NOMO-1 treated with DMSO at 0.1 percent for 48 hours (cell line): ENCODE measurements around the gene RC3H1.
A peak's percentile ranks its signal among the peaks of the same experiment; 100 is the strongest.
"Not testable (repeated sequence)": the region's sequence is repeated elsewhere in the genome, so short reads cannot be mapped to it uniquely, and the experiment has no call there.

Experiments
- DNase-seq: peaks from one replicate; lab custom pipeline; 2025; ENCODE audit not compliant: unreplicated experiment; lab: John Stamatoyannopoulos, UW

RC3H1 gene

DNA sequence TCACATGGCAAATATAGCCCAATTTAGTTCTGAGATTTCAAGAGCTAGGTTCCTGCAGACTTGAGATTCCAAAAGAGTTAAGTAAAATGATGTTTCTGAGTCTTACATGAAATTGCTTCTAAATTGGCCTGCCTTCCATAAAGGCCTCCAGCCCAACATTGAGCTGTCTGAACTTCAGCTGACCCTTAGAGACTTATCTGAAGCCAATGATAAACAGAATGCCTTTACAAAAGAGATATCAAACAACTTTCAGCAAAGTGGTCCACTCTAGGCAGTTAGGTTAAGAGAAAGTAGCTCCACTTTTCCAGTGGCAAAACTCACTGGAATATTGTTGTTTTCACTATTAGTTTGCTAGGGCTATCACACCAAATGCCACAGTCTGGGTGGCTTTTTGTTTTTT, 6.3 kb upstream of the RC3H1 start:
- no peak for DNase-seq

DNA sequence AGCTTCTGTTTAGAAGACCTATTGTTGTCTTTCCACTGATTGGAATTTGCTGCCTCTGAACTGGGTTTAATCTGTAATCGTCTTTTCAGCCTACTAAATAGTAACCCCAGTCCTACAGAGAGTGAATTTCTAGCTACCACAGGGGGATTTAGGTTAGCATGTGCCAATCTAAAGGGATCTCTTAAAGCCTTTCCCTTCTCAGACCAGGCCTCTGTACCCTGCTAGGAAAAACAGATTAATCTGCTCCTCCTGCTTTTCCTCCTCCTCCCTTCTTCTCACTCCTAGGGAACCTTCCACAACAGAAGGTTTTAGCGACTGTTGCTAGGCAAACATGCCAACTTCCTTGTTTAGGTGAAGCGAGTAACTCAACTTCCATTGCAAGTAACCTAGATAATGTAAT, 1.3 kb upstream of the RC3H1 start:
- DNase-seq: peak; percentile 57

DNA sequence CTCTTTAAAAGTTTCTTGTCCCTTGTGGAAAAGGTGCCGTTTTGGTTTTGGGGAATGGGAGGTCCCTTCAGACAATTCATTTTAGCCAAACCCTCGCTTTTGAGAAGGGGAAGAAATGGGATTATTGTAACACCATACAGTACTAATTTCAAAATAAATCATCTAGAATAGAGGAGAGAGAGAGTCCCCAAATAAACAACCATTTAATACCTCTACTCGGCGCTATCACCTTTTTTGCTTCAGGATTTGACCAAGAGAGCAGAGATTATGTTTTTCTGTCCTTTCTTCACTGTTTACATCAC, 770 bp upstream of the RC3H1 start:
- no peak for DNase-seq

DNA sequence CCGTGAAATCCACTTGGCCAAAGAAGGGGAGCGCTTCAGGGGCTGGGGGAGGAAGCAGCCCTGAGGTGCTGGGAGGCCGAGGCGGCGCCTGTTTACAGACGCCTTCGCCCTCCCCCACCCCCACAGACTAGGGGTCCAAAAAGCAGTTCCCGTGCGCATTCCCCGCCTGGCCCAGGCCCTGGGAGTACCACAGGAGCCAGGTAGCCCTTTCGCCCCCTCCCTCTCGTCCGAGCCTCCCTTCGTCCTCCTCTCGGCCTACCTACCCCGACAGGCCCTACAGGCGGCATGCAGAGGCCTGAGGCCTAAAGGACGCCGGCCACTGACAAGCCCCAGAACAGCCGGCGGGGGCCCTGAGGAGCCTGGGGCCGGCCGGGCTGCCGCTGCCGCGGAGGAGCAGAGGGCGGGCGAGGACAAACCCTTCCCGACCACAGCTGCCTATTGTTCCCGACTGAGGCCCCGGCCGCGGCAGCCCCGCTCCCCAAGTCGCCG, 522 bp downstream of the RC3H1 start:
- DNase-seq: peak; percentile 45

DNA sequence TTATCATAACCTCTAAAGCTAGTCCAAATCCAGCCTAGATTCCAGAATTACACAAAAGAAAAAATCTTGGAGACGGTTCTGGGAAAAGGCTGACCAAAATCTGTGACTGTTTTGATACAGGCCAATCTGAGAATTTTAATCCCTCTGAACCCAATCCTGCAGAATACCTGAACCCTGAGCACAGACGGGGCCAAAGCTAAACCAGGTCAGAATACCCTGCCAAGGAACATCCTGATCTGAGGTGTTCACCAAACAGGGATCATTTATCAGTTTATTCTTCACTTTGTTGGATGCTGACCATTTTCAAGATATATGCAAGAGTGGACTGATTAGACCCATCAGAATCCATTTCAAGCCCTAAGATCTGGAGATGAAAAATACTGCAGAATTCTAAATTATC, 3.6 kb downstream of the RC3H1 start:
- DNase-seq: no peak

DNA sequence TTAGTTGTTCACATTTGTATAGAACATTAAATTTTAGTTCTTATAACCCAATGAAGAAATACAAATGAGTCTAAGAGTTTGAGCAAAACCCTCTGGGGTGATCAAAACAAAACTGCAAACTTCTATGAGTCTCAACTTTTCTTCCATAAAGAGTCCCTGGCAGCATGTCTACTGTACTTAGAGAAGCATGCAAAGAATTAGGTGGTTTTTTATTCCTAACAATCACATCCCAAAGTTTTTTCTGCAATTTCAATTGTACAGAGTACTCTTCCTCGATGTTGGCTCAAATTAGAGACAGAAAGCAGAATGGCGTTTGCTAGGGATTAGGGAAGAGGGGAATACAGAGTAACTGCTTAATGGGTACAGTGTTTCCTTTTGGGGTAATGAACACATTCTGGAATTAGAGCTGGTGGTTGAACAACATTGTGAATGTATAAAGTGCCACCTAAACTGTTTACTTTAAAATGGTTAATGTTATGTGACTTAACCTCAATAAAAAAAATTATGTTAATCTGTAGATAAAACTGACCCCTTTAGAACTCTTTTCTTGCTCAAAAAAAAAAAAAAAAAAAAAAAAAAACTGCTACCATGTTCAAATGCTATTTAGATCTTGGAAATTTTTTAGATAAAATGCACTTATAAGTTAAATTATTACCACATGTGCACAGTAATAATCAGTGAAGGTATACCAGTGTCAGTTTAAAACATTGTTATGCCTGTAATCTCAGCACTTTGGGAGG, 4.8 kb downstream of the RC3H1 start:
- DNase-seq: no peak

DNA sequence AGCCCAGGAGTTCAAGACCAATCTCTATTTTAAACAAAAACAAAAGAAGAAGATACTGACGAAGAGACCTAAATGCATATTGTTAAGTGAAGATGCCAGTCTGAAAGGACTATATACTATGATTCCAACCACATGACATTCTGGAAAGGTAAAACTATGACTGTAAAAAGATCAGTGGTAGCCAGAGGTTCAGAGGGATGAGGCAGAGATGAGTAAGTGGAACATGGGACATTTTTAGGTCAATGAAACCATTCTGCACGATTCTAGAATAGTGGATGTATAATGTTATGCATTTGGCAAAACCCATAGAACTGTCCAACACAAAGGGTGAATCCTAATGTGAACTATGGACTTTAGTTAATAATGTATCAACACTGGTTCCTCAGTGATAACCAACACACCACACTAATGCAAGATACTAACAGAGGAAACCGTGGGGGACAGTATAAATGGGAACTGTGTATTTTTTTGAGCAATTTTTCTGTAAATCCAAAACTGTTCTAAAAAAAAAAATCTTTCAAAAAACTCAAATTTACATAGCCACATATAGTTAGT, 8.2 kb downstream of the RC3H1 start:
- no peak for DNase-seq

DNA sequence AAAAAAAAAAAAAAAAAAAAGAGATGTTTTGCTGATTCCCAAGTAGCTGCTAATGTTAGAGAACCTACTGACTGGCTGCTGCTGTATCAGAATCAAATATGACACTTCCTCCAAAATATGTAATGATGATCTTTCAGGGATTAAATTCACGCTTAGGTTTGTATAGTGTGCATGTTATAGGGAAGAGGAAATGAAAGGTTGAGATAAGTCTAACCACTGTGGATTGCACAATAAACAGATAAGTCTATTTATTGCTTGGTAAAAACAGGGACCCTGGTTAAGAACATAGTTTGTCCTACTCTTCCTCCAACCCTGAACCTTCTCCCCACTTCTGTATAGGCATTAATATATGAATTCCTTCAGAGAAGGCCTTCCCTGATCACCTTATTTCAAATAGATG, 13.2 kb downstream of the RC3H1 start:
- DNase-seq: peak; percentile 89

DNA sequence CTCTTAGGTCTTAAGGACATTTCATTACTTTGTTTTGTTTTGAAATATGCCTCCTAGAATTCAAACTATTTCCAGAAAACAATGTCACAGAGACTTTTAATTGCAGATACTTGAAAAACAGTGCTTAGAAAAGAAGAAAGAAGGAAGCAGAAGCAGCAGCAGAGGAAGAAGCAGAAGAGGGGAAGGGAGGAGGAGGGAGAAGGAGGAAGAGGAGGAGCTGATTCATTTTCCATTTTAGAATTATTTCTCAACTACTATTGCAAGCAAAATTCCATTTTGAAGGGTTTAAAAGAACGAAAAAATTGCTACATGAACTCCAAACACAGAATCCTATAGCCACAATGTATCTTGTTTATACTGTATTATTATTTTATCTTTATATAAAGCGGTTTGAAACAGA, 13.9 kb downstream of the RC3H1 start:
- peak; percentile 66 for DNase-seq

DNA sequence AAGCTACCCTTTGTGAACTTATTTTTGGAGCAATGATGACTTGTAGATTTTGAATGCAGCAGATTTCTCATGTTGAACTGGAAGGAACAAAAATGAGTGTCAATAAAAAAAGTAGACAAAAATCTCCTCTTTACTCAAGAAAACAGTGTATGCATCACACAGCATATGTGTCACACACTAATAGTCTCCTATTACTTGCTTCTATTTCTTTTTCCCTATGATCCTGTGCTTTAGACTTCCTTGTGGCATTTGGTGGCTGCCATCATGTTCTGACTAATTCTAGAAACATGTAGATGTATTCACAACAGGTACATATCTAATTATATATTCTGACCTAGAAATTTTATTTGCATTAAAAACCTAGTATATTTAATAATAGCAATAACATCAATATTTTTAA, 14.3 kb downstream of the RC3H1 start:
- DNase-seq: no peak

DNA sequence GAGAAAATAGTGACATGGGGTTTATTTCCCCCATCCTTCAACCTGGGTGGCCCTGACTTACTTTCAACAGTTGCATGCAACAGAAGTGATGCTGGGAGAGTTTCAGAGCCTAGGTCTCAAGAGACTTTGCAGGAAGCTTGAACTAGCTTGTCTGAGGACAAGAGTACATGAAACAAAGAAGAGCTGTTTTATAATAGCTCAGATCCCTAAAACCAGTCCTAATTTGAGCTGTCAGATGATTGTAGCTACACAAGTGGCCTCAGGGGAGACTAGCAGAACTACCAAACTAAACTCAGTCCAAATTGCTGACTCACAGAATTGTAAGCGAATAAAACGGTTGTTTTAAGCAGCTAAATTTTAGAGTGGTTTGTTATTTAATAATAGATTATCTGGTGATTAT, 17.1 kb downstream of the RC3H1 start:
- DNase-seq: peak; percentile 41

DNA sequence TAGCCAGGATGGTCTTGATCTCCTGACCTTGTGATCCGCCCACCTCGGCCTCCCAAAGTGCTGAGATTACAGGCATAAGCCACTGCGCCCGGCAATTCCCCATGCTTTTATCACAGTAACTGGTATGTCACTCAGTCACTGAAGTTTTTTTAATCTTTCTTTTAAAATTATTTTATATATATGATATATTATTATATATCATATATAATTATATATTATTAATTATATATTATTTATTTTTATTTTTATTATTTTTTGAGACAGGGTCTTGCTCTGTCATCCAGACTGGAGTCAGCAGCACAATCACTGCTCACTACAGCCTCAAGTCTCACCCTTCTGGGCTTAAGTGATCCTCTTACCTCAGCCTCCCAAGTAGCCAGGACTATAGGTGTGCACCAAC, 18.3 kb downstream of the RC3H1 start:
- DNase-seq: no peak

DNA sequence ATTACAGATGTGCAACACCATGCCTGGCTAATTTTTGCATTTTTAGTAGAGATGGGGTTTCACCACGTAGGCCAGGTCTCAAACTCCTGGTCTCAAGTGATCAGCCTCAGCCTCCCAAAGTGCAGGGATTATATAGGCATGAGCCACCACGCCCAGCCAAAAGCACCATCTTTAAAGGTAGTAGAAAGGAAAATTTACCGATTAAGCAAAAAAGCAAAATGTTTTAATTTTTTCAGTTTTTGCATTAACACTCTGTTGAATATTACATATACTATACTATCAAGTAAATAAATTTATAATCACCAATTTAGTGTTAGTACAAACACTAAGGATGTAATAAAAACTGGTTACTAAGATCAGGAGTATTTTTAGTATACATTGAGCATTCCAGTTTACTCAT, 20.6 kb downstream of the RC3H1 start:
- DNase-seq: no peak

DNA sequence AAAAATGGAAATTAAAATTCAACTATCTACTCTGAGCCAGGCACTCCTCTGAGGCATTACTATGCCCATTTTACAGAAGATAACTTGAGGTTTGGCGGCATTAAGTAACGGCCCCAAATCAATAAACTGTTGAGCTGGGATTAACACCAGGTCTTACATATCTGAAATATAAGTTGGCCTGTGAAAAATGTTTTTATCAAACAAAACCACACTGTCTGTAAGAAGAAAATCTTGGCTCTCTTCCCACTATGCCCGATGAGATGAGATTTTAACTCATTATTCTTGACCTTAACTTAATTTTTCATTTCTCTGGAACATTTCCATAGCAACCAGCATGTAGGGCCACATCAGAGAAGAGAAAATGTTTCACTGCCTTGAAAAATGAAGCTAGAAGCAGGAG, 21.8 kb downstream of the RC3H1 start:
- no peak for DNase-seq

DNA sequence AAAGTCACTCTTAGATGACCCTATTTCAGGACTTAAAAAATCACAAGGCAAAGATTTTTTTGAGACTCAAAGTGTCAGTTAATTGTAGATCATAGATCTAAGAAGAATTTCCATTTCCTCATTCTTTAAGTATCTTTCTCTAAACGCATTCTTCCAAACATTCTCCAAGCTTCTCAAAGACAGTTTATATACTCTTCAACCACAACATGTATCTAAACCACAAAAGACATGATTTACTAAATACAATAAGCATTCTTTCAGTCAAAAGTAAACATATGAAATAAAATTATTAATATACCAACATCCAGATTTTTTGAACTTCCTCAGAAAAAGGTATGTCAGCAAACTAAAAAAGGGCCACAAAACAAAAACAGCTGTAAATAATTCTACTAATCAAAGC, 24.4 kb downstream of the RC3H1 start:
- peak; percentile 15 for DNase-seq

DNA sequence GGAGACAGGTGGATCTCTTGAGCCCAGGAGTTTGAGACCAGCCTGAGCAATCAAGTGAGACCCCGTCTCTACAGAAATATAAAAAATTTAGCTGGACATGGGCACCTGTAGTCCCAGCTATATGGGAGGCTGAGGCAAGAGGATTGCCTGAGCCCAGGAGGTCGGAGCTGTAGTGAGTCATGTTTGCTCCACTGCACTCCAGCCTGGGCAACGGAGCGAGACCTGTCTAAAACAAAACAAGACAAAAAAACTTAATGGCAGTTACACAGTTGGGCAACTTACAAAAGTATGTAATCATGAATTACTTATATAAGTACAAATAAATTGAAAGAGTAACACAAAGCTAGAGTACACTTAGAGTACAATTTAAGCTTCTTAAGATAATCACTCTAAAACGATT, 25.2 kb downstream of the RC3H1 start:
- no peak for DNase-seq

DNA sequence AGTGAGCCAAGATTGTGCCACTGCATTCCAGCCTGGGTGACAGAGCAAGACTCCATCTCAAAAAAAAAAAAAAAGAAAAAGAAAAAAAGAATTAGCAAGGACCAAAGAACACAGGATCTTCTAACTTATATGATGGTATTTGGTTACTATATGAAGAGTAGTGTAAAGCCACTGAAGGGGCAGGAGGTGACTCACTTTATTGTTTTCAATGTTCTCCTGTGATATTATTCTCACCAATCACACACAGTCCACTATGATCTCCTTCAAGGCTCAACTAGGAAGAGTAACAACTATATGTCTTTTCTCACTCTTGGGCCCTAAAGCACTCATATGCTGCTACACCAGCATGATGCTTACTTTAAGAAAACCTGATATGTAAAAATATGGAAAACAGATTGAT, 26.7 kb downstream of the RC3H1 start:
- DNase-seq: no peak

DNA sequence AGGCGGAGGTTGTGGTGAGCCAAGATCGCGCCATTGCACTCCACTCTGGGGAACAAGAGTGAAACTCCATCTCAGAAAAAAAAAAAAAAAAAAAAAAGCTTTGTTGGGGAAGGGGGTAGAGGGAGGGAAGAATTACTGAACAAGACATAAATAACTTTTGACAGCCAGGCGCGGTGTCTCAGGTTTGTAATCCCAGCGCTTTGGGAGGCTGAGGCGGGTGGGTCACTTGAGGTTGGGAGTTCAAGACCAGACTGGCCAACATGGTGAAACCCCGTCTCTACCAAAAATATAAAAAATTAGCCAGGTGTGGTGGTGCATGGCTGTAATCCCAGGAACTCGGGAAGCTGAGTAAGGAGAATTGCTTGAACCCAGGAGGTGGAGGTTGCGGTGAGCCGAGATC, 28.2 kb downstream of the RC3H1 start:
- not testable (repeated sequence) for DNase-seq

DNA sequence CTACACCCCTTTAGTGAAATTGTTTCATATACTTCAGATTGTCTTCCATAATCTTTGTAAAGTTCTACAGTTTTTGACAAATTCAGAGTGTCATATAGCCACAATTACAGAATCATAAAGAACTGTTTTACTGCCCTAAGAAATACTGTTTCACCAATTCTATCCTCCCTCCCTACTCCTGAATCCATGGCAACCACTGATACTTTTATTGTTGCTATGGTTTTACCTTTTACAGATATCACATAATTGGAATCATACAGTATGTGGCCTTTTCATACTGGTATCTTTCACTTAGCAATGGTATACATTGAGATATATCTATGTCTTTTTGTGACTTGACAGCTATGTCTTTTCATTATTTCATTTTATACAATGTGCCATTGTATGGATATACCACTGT, 34.1 kb downstream of the RC3H1 start:
- DNase-seq: no peak

DNA sequence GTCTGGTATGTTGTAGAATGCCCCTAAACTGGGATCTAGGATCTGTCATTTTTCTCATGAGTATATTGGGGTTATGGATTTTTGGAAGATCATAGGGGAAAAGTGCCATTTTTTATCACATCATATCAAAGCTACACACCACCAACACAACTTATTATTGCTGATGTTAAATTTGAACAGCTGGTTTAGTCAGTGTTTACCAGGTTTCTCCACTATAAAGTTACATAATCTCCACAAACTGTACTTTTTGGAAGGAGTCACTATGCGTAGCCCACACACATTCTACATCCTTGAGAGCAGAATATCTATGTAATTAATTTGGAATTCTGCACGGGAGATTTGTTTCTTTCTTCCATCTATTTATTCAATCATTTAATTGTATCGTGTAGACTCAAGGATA, 35.2 kb downstream of the RC3H1 start:
- no peak for DNase-seq

DNA sequence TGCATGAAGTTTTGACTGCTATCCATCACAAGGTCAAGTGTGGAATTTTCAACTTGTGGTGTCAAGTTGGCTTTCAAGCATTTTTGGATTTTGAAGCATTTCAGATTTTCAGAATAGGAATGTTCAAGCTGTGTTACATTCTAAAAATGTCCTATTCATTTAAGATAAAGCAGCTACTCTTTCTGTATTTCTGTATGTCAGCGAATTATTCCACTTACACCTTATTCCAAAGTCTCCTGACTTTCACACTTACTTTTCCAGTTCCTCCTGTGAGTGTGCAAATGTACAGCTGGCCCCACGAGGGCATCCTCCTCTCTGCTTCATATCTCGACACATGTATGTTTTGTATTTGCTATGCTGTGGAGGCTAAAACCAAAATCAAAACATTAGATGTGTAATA, 51.9 kb downstream of the RC3H1 start:
- no peak for DNase-seq

DNA sequence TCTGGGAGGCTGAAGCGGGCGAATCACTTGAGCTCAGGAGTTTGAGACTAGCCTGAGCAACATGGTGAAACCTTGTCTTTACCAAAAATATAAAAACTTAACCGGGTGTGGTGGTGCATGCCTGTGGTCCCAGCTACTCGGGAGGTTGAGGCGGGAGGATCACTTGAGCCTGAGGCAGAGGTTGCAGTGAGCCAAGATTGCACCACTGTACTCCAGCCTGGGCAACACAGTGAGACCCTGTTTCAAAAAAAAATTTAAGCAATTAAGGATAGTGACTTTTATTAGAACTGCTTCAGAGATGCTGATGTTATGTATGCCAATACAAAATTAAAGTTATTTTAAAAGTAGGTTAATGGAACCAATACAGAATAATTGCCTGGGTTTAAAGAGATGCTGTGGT, 56.3 kb downstream of the RC3H1 start:
- DNase-seq: not testable (repeated sequence)

DNA sequence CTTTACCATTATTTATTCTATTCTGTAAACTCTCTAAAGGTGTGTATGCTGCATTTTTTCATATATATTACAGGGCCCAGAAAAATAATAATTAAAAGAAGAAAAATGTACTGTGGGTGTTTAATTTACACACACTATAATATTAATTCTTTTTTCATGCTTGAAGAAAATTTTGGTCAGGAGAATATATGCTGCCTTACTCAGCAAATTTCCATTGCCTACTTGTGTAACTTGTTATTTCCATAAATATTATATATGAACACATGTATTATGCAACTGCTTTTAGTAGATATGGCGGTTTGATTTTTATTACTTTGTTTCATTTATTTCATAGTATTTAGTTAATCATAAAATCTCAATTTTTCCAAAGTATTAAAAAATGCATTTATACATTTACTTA, 58.7 kb downstream of the RC3H1 start:
- DNase-seq: no peak
